ENCODE data around the gene TNIP2.

DNA sequence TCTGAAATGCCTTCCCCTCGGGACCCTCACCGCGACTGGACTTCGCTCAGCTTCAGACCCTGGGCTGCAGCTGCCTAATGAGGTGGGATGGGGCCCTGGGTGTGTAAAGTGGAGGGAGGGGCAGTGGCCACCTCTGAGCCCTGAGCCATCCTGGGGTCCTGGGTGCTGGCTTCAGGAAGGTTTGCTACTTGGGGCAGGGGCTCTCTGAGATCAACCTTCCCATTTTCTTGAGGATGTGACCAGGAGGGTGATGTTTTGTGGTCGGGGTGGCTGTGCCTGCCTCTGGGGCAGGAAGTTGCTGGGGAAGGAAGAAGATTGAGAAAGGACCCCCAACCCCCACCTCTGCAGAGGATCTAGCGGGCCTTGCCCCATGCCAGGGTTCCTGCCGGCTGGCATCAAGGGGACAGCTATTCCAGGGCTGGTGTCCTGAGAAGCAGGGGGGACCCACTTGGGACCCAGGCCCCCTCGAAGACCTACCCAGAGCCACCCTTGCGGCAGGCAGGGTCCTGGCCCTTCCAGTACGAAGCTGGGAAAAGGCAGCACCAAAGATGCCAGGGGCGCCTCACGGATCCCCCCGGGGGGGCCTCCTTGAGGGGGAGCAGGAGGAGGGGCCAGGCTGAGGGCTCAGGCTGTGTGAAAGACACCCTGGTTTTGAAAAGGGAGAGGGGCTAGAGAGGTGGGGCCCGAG is 43.2 kb upstream of the TNIP2 start:
- TF ChIP-seq CTCF (IDR thresholded peaks at IDR 0.05 in 2 of 3, conservative IDR thresholded peaks at IDR 0.05 in 1 of 3; ENCODE audit: borderline replicate concordance in 1 of 3, insufficient read depth in 1 of 3, low read depth in 2 of 3, low read length in 2 of 3) (no peak), SIN3A (IDR thresholded peaks at IDR 0.05; ENCODE audit: low read depth) (no peak)

Measured in HCT116 (cell line).